NB4 (cell line): ENCODE results near the gene GCSAML.

Experiments used
- CTCF ChIP-seq: IDR thresholded peaks from one replicate; pipeline ENCODE4 v1.5.1; 2012; ENCODE audit warnings: low read depth, low read length
- POLR2A ChIP-seq: IDR thresholded peaks from 2 replicates; pipeline ENCODE4 v1.6.1; 2011; ENCODE audit warnings: mild to moderate bottlenecking; ENCODE audit not compliant: insufficient read length; ENCODE audit errors: extremely low read depth

GRCh38 chr1:247548769-247549182, at the start of gene GCSAML:
- TF ChIP-seq CTCF, result no peak
- no peak for TF ChIP-seq POLR2A
